Peyer's patch (tissue), 4 donors: ENCODE data around the gene IL22RA1.

Experiments used
- CTCF ChIP-seq, 6 experiments: fragments of 450-650 bp in 4 of 6; fragments of 200-600 bp in 2 of 6; sonication (generic) in 1 of 6; IDR thresholded peaks; one replicate each; pipeline ENCODE4 v1.5.1; 2017 to 2019; ENCODE audit warnings: antibody characterized with exemption in 6 of 6, mild to moderate bottlenecking in 3 of 6, moderate library complexity in 1 of 6
- POLR2A ChIP-seq, 2 donors: fragments of 450-650 bp; IDR thresholded peaks; one replicate each; pipeline ENCODE4 v1.5.1; 2017; ENCODE audit warnings: antibody characterized with exemption in 2 of 2, mild to moderate bottlenecking in 2 of 2, moderate library complexity in 2 of 2

- no peak for TF ChIP-seq CTCF (IDR thresholded peaks at IDR 0.05)
- TF ChIP-seq POLR2A (IDR thresholded peaks at IDR 0.05) = no peak
Observed at GRCh38 chr1:24165500-24165899, 22.6 kb upstream of the IL22RA1 start.
